H1 (cell line): ENCODE results near the gene FBXO21.

Source experiments
- CBX5 ChIP-seq: fragments of 300-800, 300-1000 bp; sonication (generic); IDR thresholded peaks from 2 replicates; pipeline ENCODE4 v1.7.1; 2016; ENCODE audit warnings: antibody characterized with exemption, low read length, low read depth
- CEBPB ChIP-seq: IDR thresholded peaks from 2 replicates; pipeline ENCODE4 v1.6.1; 2012; ENCODE audit warnings: low read depth, low read length
- EP300 ChIP-seq, 2 experiments: IDR thresholded peaks; 1 replicate in 1 of 2; 2 replicates in 1 of 2; pipeline ENCODE4 v1.6.1; 2011 to 2012; ENCODE audit warnings: low read depth in 2 of 2, low read length in 2 of 2, mild to moderate bottlenecking in 2 of 2, borderline replicate concordance in 1 of 2, inconsistent platforms in 1 of 2, moderate library complexity in 1 of 2
- POLR2A ChIP-seq, 2 experiments: IDR thresholded peaks; 1 replicate in 1 of 2; 2 replicates in 1 of 2; pipeline ENCODE4 v1.6.1; 2011; ENCODE audit warnings: low read depth in 2 of 2, low read length in 2 of 2, mild to moderate bottlenecking in 2 of 2; ENCODE audit errors: control extremely low read depth in 1 of 2
- POLR2AphosphoS5 ChIP-seq: IDR thresholded peaks from 2 replicates; pipeline ENCODE4 v1.6.1; 2011; ENCODE audit warnings: low read depth, low read length
- SP1 ChIP-seq: IDR thresholded peaks from 2 replicates; pipeline ENCODE4 v1.6.1; 2011; ENCODE audit warnings: low read depth, low read length
- TAF1 ChIP-seq: IDR thresholded peaks from 2 replicates; pipeline ENCODE4 v1.6.1; 2011; ENCODE audit warnings: mild to moderate bottlenecking, low read depth, low read length
- YY1 ChIP-seq: IDR thresholded peaks from 2 replicates; pipeline ENCODE4 v1.6.1; 2011; ENCODE audit warnings: low read depth, mild to moderate bottlenecking, low read length
- ZNF274 ChIP-seq: IDR thresholded peaks from 2 replicates; pipeline ENCODE4 v1.7.0; 2012; ENCODE audit warnings: low read length, borderline replicate concordance; ENCODE audit errors: extremely low read depth
- TF ChIP-seq, protein P1 (sequence below), 3 experiments: IDR thresholded peaks; 1 replicate in 2 of 3; 2 replicates in 1 of 3; pipeline versions ENCODE4 v1.5.1 to v1.6.1; 2011; ENCODE audit warnings: low read length in 3 of 3, mild to moderate bottlenecking in 3 of 3, inconsistent platforms in 2 of 3, low read depth in 1 of 3, moderate library complexity in 1 of 3; ENCODE audit not compliant: insufficient read depth in 1 of 3; ENCODE audit errors: control extremely low read depth in 1 of 3
- TF ChIP-seq, protein P2 (sequence below): IDR thresholded peaks from 2 replicates; pipeline ENCODE4 v1.6.1; 2012; ENCODE audit warnings: inconsistent platforms

- no peak for TF ChIP-seq TAF1
- no peak for TF ChIP-seq YY1
- TF ChIP-seq, protein P1, sequence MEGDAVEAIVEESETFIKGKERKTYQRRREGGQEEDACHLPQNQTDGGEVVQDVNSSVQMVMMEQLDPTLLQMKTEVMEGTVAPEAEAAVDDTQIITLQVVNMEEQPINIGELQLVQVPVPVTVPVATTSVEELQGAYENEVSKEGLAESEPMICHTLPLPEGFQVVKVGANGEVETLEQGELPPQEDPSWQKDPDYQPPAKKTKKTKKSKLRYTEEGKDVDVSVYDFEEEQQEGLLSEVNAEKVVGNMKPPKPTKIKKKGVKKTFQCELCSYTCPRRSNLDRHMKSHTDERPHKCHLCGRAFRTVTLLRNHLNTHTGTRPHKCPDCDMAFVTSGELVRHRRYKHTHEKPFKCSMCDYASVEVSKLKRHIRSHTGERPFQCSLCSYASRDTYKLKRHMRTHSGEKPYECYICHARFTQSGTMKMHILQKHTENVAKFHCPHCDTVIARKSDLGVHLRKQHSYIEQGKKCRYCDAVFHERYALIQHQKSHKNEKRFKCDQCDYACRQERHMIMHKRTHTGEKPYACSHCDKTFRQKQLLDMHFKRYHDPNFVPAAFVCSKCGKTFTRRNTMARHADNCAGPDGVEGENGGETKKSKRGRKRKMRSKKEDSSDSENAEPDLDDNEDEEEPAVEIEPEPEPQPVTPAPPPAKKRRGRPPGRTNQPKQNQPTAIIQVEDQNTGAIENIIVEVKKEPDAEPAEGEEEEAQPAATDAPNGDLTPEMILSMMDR (IDR thresholded peaks at IDR 0.05; ENCODE audit: control extremely low read depth in 1 of 3, insufficient read depth in 1 of 3, low read depth in 1 of 3, low read length in 3 of 3): no peak
- no peak for TF ChIP-seq EP300 (IDR thresholded peaks at IDR 0.05; ENCODE audit: borderline replicate concordance in 1 of 2, low read depth in 2 of 2, low read length in 2 of 2)
- no peak for TF ChIP-seq POLR2AphosphoS5
- no peak for TF ChIP-seq CBX5
- TF ChIP-seq SP1: no peak
- no peak for TF ChIP-seq POLR2A (IDR thresholded peaks at IDR 0.05; ENCODE audit: control extremely low read depth in 1 of 2, low read depth in 2 of 2, low read length in 2 of 2)
- no peak for TF ChIP-seq CEBPB
- TF ChIP-seq, protein P2, sequence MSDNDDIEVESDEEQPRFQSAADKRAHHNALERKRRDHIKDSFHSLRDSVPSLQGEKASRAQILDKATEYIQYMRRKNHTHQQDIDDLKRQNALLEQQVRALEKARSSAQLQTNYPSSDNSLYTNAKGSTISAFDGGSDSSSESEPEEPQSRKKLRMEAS: no peak
- no peak for TF ChIP-seq ZNF274
Measured at GRCh38 chr12:117161460-117162166, 28.7 kb downstream of the FBXO21 start.
